Gastroesophageal sphincter (tissue), 3 donors: ENCODE measurements around the gene ZKSCAN5.

ENCODE experiments used
- CTCF ChIP-seq, 4 experiments: fragments of 200-600 bp in 2 of 4; fragments of 450-650 bp in 2 of 4; sonication (generic) in 1 of 4; IDR thresholded peaks; one replicate each; pipeline ENCODE4 v1.5.1; 2017 to 2019; ENCODE audit warnings: antibody characterized with exemption in 4 of 4, mild to moderate bottlenecking in 2 of 4, moderate library complexity in 2 of 4
- EP300 ChIP-seq: sonication (generic); formaldehyde crosslinking; IDR thresholded peaks from one replicate; pipeline ENCODE4 v1.6.1; 2017; ENCODE audit warnings: antibody characterized with exemption, mild to moderate bottlenecking
- POLR2A ChIP-seq, 2 donors: fragments of 450-650 bp; IDR thresholded peaks; one replicate each; pipeline ENCODE4 v1.6.1; 2017; ENCODE audit warnings: antibody characterized with exemption in 2 of 2, mild to moderate bottlenecking in 2 of 2, moderate library complexity in 1 of 2
- POLR2AphosphoS5 ChIP-seq: sonication (generic); formaldehyde crosslinking; IDR thresholded peaks from one replicate; pipeline ENCODE4 v1.6.1; 2017; ENCODE audit warnings: antibody characterized with exemption

- TF ChIP-seq POLR2AphosphoS5 (no peak), CTCF (IDR thresholded peaks at IDR 0.05) (no peak), POLR2A (IDR thresholded peaks at IDR 0.05) (no peak), EP300 (no peak)
Observed at GRCh38 chr7:99493823-99494222, 10.6 kb upstream of the ZKSCAN5 start.
